Cortex of kidney (tissue), 1 donor: Measurements from ENCODE around the gene C10orf62.
A peak's percentile ranks its signal among the peaks of the same experiment; 100 is the strongest.
"Not testable (repeated sequence)": the region's sequence is repeated elsewhere in the genome, so short reads cannot be mapped to it uniquely, and the experiment has no call there.

Experiments
- DNase-seq: peaks from one replicate; lab custom pipeline; 2025; lab: John Stamatoyannopoulos, UW

Gene C10orf62

GRCh38 chr10:97566336-97566996 lies 23.1 kb upstream of the C10orf62 start:
- no peak for DNase-seq

GRCh38 chr10:97567891-97568290 lies 21.6 kb upstream of the C10orf62 start:
- DNase-seq: no peak

- DNase-seq: no peak
Observed at GRCh38 chr10:97570146-97570788, 19.3 kb upstream of the C10orf62 start.

- no peak for DNase-seq
Observed at GRCh38 chr10:97570789-97571471, 18.6 kb upstream of the C10orf62 start.

- DNase-seq: no peak
Observed at GRCh38 chr10:97571622-97572021, 17.9 kb upstream of the C10orf62 start.

- peak; percentile 34 for DNase-seq
Observed at GRCh38 chr10:97572214-97572989, 17.1 kb upstream of the C10orf62 start, which contains the start of gene ANKRD2. ANKRD2 (plus strand) TSS chr10:97572779; CDS start chr10:97572789, 10 bp downstream.

GRCh38 chr10:97573021-97573420 lies 16.5 kb upstream of the C10orf62 start:
- DNase-seq: no peak

- no peak for DNase-seq
Observed at GRCh38 chr10:97573672-97574071, 15.8 kb upstream of the C10orf62 start.

GRCh38 chr10:97574374-97575126 lies 15.0 kb upstream of the C10orf62 start:
- DNase-seq: no peak

GRCh38 chr10:97575127-97575668 lies 14.3 kb upstream of the C10orf62 start:
- DNase-seq: no peak

GRCh38 chr10:97576487-97576886 lies 13.0 kb upstream of the C10orf62 start:
- not testable (repeated sequence) for DNase-seq

- no peak for DNase-seq
Observed at GRCh38 chr10:97577701-97578100, 11.8 kb upstream of the C10orf62 start.

GRCh38 chr10:97578171-97578844 lies 11.2 kb upstream of the C10orf62 start:
- no peak for DNase-seq

GRCh38 chr10:97580421-97581367 lies 8.8 kb upstream of the C10orf62 start:
- no peak for DNase-seq

- no peak for DNase-seq
Observed at GRCh38 chr10:97582169-97582568, 7.4 kb upstream of the C10orf62 start.

- DNase-seq: no peak
Observed at GRCh38 chr10:97583476-97583875, 6.0 kb upstream of the C10orf62 start.

- DNase-seq: no peak
Observed at GRCh38 chr10:97584060-97584797, 5.3 kb upstream of the C10orf62 start, which contains the start of gene HOGA1. HOGA1 (plus strand) TSS chr10:97584389; CDS start chr10:97584704, 315 bp downstream.

- DNase-seq: no peak
Observed at GRCh38 chr10:97584798-97585438, 4.6 kb upstream of the C10orf62 start.
